ENCODE data around the gene CDKN1C.

Gene CDKN1C

DNA sequence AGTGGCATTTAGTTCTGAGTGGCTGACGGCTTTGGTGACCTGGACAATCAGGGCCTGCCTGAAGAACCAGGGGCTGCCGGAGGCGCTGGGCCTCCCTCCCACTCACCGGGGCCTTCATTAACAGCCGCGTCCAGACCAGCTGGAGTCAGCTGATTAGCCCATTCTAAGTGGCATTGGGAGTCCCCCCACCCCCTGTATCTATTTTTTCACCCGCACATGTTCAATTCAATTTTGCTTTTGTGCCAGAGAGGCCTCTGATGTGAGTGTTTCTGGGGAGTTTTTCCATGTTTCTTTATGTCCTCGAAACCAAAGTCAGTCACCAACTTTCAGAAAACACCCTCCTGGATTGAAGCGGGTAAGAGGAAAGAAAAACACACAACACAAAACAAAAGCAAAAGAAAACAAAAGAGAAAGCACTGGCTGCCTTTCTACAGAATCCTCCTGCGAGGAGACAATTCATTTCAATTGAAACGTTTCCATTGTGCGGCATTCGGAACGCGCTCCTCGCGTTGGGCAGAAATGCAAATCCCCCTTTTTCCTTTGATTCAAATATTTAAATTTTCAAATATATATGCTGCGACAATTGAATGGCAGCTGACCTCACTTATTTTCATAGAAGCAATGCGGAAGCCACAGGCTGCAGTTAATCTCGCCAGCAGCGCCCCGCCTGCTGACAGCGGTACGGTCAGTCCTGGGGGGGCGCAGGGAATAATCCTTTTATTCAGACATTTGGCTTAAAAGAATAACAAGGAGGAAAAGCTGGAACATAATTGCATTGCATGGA is 17.7 kb downstream of the CDKN1C start:
- DNase-seq: peak in 1 of 2 donors; percentile 36

DNA sequence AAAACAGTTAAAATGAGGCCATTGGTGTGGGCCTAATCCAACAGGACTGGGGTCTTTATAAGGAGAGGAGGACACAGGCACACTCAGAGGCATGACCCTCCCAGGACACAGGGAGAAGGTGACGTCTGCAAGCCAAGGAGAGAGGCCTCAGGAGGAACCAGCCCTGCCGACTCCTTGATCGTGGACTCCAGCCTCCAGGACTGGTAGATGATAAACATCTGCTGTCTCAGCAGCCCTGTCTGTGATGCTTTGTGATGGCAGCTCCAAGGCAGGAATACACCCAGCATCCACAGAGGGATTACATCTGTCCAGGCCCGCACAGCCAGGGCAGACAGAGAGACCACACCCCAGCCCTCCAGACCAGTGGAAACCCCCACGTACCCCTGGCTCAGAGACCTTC is 18.4 kb downstream of the CDKN1C start:
- no peak for DNase-seq

DNA sequence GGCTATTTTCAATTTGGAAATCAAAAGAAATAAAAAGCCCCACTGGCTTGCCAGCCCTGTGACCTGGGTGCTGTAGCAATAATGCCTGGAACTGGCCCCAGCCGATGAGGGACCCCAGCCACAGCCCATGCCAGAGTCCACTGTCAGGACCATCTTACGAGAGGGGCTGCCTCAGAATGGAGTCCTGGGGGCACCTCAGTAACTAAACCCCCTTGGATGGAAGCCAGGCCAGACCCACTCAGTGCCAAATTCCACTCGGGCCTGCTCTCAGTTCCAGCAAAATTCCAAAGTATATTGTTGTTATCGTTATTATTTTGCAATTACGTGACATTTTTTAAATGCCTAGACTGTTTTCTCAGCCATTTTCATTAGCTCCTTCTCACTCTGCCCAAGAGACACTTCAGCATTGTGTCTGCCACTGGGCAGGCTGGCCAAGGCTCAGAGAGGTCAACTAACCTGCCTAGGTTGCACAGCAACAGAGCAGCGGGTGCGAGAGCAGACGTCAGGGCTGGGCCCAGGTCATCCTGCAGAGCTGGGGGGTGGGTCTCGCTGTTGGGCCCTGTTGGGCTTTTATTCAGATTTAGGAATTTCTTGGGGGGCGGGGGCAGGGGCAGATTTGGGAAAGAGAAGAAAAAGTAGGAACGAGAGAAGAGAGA is 19.5 kb downstream of the CDKN1C start:
- no peak for DNase-seq

DNA sequence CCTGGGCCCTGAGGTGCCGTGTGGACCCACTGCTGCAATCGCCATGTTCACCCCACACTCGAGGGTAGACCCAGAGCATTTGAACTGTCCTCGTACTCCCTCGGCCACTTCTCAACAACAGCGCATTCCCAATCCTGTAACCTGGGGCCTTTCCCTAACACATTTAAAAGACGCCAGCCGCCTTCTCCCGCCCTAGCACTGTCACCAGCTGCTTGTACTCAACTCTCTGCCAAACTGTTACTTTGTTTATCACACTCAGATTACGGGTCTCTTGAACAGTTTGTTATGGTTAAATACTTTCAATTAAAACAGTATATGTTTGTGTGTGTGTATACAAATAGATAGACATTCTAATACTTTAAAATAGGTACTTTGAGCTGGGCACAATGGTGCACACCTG is 20.7 kb downstream of the CDKN1C start:
- no peak for DNase-seq

DNA sequence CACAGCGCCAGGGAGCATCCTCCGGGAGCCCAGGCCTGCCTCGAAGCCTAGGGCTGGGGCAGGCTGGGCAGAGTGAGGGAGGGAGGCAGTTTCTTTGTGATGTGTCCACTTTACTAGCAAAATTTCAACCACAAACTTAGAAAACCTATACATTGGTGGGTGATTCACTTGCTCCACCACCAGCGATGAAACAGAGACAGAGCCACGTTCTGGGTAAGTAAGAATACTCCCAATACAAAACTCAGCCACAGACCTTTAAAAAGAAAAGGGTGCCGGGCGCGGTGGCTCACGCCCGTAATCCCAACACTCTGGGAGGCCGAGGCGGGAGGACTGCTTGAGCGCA is 22.3 kb downstream of the CDKN1C start:
- DNase-seq: no peak

DNA sequence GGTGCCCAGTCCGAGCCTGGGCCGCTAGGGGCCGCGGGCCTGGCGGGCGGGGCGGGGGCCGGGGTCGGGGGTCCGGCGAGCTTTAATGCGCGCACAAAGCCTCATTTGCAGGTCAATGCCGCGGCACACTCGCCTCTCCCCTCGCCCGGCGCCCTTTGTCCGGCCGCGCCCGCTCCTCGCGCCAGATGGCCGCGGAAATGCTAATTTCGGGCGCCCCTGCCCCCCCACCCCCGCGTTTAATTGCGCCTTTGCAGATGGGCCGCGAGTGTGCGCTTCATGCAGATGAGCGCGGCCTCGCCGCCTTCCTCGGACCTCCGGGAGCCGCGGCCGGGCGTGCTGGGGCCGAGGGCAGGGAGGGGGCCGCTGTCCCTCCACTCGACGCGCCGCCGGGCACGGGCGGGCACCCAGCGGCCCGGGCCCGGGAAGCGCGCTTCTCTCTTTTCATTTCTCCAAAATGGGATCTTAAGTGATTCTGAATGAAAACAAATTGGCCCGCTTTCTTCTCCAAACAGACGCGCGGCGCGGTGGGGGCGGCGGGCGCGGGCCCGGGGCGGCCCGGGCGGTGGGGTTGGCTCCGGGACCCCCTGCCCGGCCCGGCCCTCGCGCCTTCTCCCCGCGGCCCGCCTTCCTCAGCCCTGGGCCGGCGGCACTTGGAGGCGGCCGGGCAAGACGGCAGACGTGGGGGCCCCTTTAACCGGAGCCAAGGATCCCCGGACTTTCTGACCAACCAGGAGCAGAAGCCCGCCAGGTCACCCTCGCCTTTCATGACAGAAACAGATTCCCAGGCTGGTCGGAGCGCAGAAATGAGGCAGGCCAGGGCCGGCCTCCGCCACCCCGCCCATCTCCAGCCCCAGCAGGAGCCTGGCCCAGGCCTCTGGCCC is 22.9 kb downstream of the CDKN1C start:
- peak in 1 of 2 donors; percentile 23 for DNase-seq

DNA sequence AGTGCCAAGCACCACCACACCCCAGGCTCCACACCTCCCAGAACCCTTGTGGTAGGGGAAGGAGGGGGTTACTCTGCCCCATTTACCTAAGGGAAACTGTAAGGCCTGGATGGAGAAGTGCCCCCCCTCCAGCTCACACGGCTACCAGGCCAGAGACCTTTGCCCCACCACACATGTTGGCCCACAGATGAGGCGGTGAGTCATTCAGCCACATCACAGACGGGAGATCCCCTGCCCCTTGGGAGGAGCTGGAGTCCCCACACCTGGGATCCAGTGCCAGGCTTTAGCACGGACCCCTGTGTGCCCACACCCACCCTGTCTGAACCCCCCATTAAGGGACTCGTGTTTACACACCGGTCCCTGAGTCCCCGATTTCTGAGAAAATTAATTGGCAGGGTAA is 24.9 kb downstream of the CDKN1C start:
- DNase-seq: no peak

DNA sequence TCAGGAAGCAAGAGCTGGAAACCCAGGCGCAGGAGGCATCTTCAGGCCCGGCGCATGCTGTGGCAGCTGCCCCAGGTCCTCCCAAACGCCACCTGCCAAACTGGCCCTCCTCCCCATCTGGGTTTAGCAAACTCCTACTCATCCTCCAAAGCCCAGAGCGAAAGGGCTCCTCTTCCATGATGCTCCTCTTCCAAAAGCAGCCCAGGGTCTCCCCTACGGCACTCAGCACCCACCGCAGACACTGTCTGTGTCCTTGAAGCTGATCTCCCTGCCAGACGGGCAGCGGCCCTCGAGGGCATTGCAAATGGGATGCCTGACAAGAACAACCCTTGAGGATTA is 25.9 kb downstream of the CDKN1C start:
- no peak for DNase-seq

DNA sequence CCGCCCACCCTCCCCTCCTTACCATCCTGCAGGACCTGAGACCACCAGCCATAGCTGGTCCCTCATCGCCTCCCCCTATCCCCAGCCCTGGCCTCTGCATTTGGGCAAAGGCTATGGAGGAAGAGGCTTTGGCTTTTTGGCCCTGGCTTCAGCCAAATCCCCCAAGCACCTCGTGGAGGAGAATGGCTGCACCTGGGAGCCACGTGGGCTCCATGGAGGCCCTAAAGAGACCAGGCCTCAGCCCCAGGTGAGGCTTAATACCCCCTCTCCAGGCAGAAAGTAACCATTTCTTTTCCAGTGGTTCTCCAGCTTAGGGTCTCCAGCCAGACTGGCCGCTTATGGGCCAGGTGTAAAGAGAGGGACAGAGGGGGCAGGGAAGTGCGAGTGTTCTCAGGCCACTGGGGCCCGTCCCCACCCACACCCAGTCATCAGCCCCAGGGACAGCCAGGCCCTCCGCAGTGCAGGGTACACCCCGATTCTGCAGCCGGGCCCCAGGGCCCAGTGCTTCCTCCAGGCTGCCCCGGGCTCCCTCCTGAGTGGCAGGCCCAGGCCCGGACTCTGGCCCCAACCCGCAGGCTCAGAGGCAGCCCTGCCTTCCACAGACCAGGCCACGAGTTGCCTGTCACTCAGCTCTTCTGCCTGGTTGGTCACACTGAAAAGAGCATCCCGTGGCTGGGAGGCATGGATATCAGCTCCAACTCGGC is 26.4 kb downstream of the CDKN1C start:
- DNase-seq: no peak

DNA sequence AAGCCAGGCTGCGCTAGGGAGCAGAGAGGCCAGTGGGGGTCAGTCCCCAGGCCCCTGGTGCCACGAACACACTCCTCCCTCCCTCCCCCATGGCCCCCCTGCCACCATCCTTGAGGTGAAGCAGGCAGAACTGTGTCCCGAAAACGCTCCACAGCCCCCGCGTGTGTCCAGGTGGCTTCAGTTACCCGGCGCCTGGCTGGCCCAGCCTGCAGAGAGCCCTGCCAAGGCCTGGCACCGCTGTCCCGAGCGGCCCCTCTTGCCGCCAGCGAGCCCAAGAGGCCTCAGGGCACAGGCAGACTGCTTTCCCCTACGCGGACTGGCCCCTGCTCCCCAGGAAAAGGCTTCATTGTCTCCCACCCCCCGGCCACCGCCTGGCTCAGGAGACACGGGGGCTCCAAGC is 27.7 kb downstream of the CDKN1C start:
- DNase-seq: no peak

DNA sequence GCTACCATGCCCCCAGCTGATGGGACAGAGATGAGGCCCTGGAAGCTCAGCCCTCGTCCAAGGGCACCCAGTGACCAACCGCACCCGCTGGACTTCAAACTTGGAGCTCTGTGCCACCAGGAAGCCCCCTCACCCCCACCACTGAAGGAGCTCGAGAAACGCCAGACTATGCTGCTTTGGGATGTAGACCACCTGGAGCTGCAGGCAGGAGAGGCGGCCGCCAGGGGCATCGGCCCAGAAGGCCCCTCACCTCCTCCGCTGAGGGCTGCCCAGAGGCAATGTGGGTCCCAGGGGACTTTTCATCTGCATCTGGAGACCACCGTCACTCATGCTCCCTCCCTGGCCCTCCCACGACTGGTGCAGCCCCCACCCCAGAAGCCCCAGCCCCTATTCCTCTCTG is 28.3 kb downstream of the CDKN1C start:
- no peak for DNase-seq

DNA sequence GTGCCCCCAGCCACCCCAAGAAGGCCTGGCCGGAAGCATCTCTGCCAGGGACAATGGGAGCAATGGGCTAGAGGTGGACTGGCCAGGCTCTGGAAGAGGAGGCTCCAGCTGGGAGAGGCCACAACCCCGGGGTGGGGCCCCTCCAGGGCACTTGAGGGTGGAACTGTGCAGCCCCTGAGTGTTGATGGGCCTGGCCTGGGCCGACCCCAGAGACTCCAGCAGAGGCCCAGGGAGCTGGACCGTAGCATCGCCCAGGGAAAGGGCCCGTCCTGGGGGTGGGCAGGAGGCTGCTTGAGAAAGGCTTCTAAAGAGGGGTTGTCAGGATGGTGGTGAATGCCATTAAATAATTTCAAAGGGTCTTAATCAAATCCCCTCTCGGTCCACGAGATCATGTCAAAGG is 30.4 kb downstream of the CDKN1C start:
- no peak for DNase-seq

DNA sequence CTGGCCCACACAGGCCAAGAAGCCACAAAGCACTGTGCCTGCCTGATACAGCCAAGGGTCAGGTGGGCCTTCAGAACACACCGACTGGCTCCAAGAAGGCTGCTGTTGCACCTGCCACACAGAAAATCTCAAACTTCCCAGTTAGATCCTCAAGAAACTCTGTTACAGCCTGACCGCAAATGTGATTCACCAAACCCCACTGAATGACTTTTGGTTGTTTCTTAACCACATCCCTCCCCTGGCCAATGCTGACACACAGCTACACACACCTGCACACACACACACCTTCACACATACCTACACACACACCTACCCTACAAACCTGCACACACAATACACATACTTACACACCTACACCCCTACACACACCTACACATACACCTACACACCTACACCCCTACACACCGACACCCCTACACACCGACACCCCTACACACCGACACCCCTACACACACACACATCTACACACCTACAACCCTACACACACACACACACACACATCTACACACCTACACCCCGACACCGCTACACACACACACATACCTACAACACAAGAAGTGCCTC is 31.5 kb downstream of the CDKN1C start:
- no peak for DNase-seq

DNA sequence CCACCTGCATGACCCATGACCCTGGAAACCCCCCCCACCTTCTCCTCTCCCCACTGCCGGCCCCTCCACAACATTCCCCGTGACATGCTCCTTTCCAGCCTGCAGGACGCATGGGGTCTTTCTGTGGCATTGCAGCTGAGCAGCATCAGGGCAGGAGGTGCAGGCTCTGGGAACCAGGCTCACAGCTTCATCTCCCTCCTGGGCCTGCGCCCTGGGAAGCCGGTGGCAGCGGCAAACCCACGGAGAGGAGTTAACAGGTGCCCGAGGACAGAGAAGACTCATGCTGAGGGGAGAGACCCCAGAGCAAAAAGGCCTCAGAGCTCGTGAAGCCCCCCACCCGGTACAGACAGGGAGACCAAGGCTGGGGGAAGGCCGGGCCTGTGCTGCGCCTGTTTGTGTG is 32.2 kb downstream of the CDKN1C start:
- no peak for DNase-seq

DNA sequence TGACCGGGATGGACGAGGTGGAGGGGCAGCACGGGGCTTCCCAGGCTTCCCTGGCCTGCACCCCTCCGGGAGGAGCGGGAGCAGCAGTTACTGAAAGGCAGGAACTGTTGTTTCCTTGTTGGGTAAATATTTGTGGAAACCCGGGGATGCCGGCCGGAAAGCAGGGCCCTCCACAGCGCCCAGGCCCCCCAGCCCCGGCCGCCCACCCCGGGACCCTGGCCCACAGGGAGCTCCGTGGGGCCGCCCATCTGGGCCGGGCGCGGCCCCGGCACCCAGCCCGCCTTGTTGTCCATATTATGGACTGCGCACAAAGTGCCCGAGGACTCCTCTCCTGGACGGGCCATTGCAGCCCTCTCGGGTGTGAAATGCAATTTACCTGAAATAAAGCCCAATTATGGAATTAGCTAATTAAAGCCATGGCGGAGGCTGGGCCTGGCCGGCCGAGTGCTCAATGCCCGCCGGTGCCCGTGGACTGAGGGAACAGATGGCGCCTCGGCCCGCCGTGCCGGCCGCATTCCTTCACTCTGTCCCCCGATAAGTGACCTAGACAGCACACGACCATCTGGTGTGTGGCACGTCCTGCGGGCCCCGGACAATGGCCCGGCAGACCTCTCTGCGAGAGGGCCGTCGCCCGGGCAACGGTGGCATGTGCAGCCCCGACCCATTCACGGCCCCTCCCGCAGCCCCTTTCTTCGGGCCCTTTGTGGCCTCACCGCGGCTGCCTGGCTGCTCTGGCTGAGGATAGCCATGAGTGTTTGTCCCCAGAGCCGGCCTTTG is 35.4 kb downstream of the CDKN1C start:
- no peak for DNase-seq

DNA sequence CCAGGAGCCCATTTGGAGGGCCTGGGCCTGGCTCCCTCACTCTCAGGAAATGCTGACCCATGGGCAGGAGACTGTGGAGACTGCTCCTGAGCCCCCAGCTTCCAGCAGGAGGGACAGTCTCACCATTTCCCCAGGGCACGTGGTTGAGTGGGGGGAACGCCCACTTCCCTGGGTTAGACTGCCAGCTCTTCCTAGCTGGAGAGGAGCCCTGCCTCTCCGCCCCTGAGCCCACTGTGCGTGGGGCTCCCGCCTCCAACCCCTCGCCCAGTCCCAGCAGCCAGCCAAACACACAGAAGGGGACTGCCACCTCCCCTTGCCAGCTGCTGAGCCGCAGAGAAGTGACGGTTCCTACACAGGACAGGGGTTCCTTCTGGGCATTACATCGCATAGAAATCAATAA is 37.1 kb downstream of the CDKN1C start:
- no peak for DNase-seq

DNA sequence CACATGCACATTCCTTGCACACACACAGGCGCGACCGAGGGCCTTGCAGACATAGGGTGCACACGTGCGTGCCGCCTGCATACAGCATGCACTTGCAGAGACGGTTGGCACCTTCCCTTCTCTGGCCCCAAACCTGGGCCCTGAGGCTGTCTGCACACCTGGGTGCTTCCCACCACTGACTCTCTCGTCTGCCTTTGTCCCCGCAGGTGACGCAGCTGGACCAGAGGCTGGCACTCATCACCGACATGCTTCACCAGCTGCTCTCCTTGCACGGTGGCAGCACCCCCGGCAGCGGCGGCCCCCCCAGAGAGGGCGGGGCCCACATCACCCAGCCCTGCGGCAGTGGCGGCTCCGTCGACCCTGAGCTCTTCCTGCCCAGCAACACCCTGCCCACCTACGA is 38.0 kb downstream of the CDKN1C start:
- DNase-seq: no peak

DNA sequence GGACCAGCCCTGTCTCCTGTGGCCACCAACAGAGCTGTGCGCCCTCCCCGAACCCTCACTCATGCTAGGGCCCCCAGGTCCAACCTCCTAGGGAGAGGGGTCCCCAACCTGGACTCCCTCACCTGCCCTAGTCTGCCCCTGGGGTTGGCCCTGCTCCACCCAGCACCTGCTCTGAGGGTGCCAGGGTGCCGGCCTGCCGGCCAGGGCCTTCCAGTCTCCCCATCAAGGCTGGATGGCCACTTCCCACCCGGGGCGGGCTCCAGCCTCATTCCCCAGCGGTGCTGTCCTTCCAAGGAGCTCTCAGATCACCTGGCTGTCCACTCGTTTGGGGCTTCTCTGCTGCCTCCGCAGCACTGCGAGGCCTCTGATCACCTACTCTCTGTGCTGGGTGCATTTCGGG is 39.1 kb downstream of the CDKN1C start:
- DNase-seq: no peak

DNA sequence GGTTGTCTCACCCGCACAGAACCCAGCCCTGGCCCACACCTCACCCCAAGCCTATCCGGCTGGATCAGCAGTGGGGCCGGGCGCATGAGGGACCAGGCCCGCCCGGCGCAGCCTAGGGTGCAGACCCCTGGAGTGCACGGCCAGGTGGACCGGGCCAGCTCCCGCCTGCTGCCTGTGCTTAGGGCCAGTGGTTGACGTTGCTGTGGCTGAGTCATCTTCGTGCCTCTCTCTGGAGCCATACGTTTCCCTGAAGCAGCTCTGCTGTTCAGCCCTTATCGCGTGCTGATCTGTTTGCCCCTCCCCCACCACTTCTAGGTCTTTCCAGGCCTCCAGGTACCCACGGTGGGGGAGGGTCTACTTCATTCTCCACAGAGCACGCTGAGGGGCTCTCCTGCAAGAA is 39.5 kb downstream of the CDKN1C start:
- no peak for DNase-seq

DNA sequence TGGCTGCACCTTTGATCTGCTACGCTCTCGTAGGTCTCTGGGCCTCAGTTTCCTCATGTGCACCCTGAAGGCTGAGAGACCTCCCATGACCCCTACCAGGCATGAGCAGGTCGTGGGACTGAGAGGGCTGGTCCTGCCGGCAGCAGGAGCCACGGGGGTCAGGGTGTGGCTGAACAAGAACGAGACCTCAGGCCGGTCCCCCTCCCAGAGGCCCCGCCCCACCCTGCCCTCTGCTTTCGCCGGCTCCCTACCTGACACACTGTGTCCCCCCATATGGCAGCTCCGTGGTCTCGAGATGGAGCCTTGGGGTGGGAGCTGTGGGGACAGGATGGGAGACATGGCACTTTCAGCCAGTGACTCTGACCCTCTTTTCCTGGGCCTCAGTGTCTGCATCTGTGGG is 40.6 kb downstream of the CDKN1C start:
- DNase-seq: no peak

DNA sequence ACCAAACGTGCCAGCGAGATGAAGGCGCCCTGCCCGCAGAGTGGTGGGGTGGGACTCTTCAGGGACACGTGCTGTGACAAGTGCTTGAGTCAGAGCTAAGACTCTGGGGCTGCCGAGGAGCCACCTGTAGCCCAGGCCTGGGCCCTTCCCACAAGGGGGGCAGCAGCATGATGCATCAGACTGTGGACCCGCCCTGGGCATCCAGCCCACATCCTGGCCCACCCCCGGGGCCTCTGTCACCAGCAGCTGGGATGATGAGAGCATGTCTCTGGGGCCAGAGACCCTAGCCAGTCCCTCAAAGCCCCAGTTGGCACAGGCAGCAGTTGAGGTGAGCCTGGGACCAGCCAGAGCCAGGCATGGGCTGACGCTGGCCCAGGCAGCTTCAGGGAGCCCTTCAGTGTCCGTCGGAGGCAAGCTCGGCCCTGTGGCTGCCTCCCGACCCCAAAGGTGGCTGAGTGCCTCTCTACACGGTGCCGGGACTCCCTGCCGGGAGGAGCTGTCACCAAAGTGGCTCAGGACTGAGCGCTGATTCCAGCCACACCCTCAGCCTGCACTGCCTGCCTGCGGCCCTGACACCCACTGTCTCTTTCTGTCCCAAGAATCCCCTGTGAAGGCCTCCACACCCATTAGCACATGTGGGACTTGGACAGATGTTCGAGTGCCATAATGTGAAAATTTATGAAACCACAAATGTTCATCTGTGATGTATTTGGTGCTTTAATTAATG is 41.3 kb downstream of the CDKN1C start:
- no peak for DNase-seq

All from hippocampal formation (tissue), 2 donors.